ENCODE measurements around the gene SP2. TPM values are rescaled to one million over a fixed set of nuclear protein-coding genes. Genes with fewer than 3 reads are reported as not detected.

Gene SP2
- total RNA-seq, 4 donors from 2014 or later, result 2.2 to 9.2 (median 5.9) TPM

- no peak for TF ChIP-seq CTCF (IDR thresholded peaks at IDR 0.05; ENCODE audit: low read depth)
Measured at GRCh38 chr17:47872019-47872650, 23.9 kb upstream of the SP2 start.

GRCh38 chr17:47872651-47873161 is 23.3 kb upstream of the SP2 start:
- TF ChIP-seq CTCF (IDR thresholded peaks at IDR 0.05; ENCODE audit: low read depth), result no peak

GRCh38 chr17:47873200-47874090 is 22.6 kb upstream of the SP2 start:
- TF ChIP-seq CTCF (IDR thresholded peaks at IDR 0.05; ENCODE audit: low read depth), result no peak

- no peak for TF ChIP-seq CTCF (IDR thresholded peaks at IDR 0.05; ENCODE audit: low read depth)
Measured at GRCh38 chr17:47875011-47875985, 20.7 kb upstream of the SP2 start.

- TF ChIP-seq CTCF (IDR thresholded peaks at IDR 0.05; ENCODE audit: low read depth), result no peak
Measured at GRCh38 chr17:47877368-47878034, 18.5 kb upstream of the SP2 start.

- TF ChIP-seq CTCF (IDR thresholded peaks at IDR 0.05; ENCODE audit: low read depth), result no peak
Measured at GRCh38 chr17:47878203-47879027, 17.6 kb upstream of the SP2 start.
